ENCODE measurements around the gene CEP41.

The CEP41 gene

GRCh38 chr7:130468612-130469011, 27.8 kb upstream of the CEP41 start:
- H3K9me2 ChIP-seq (replicated peaks; ENCODE audit: insufficient read depth, low read length): no peaks in the 10 kb centered on the region
- no peaks in the 10 kb centered on the region for H3K27me3 ChIP-seq (replicated peaks; ENCODE audit: insufficient read depth, low read length)
- no peaks in the 10 kb centered on the region for H3K9me3 ChIP-seq (replicated peaks; ENCODE audit: insufficient read depth, low read length)
- no peak overlapping the region for H2AFZ ChIP-seq (ENCODE audit: low read length)
- H3K79me2 ChIP-seq (ENCODE audit: low read length): no peaks in the 10 kb centered on the region
- H3K27ac ChIP-seq (ENCODE audit: low read length): no peak overlapping the region
- no peak for DNase-seq
- no peak overlapping the region for H3K4me2 ChIP-seq (ENCODE audit: low read depth, low read length)
- no peak overlapping the region for H3K9ac ChIP-seq (ENCODE audit: low read length)
- H3F3A ChIP-seq (ENCODE audit: insufficient read depth, low read length): no peaks in the 10 kb centered on the region
- no peak overlapping the region for H3K4me3 ChIP-seq (ENCODE audit: low read length)
- TF ChIP-seq CTCF (IDR thresholded peaks at IDR 0.05; ENCODE audit: low read length) (no peak), EZH2 (optimal IDR thresholded peaks at IDR 0.05; ENCODE audit: low read depth, low read length) (no peak), EZH2phosphoT487 (IDR thresholded peaks at IDR 0.05; ENCODE audit: low read length) (no peak)
- H4K20me1 ChIP-seq (ENCODE audit: insufficient read depth, low read length): no peaks in the 10 kb centered on the region
- H3K36me3 ChIP-seq (replicated peaks; ENCODE audit: insufficient read depth, low read length): no peaks in the 10 kb centered on the region
- no peaks in the 10 kb centered on the region for H3K4me1 ChIP-seq (ENCODE audit: low read length)

DNA sequence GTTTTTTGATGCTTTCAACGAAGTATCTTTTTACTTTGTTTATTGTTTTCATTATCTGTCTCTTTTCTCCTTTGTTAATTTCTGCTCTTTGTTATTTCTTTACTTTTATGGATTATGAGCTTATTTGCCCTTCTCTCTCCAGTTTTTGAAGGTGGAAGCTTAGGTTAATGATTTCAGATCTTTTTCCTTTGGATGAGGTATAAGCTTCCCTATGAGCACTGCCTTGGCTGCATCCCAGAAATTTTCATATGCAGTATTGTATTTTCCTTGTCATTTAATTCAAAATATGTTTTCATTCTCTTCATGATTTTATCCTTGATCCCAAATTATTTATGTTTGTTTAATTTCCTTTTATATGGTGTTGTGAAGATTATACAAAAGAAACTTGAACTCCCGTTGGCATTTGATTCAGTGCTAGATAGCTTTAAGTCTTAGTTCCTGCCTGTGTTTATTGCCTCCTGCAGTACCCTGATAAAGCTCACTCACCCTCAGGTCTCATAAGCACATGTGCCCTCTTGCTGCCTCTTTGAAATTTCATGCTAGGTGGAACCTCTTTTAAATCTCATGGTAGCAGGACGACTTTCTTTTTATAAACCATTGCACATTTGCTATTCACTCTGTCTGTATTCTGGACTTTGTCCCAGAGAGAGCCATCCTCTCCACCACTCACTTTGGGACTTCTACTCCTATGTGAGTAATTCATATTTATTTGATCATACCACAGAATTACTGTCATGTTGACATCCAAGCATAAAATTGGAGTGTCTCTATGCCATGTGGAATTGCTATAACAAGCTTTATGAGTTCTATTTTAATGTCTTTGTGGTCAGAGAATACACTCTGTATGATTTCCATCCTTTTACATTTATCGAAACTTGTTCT, 23.0 kb upstream of the CEP41 start:
- no peaks in the 10 kb centered on the region for H4K20me1 ChIP-seq (ENCODE audit: insufficient read depth, low read length)
- no peak overlapping the region for H3K9ac ChIP-seq (ENCODE audit: low read length)
- no peaks in the 10 kb centered on the region for H3F3A ChIP-seq (ENCODE audit: insufficient read depth, low read length)
- no peaks in the 10 kb centered on the region for H3K4me1 ChIP-seq (ENCODE audit: low read length)
- no peaks in the 10 kb centered on the region for H3K27me3 ChIP-seq (replicated peaks; ENCODE audit: insufficient read depth, low read length)
- H2AFZ ChIP-seq (ENCODE audit: low read length): no peak overlapping the region
- H3K4me2 ChIP-seq (ENCODE audit: low read depth, low read length): no peak overlapping the region
- DNase-seq: no peak
- H3K9me3 ChIP-seq (replicated peaks; ENCODE audit: insufficient read depth, low read length): no peaks in the 10 kb centered on the region
- no peaks in the 10 kb centered on the region for H3K9me2 ChIP-seq (replicated peaks; ENCODE audit: insufficient read depth, low read length)
- no peak overlapping the region for H3K27ac ChIP-seq (ENCODE audit: low read length)
- H3K79me2 ChIP-seq (ENCODE audit: low read length): no peaks in the 10 kb centered on the region
- no peaks in the 10 kb centered on the region for H3K36me3 ChIP-seq (replicated peaks; ENCODE audit: insufficient read depth, low read length)
- TF ChIP-seq EZH2 (optimal IDR thresholded peaks at IDR 0.05; ENCODE audit: low read depth, low read length): no peak
- TF ChIP-seq CTCF (IDR thresholded peaks at IDR 0.05; ENCODE audit: low read length): no peak
- no peak for TF ChIP-seq EZH2phosphoT487 (IDR thresholded peaks at IDR 0.05; ENCODE audit: low read length)
- no peak overlapping the region for H3K4me3 ChIP-seq (ENCODE audit: low read length)

GRCh38 chr7:130461272-130461671, 20.5 kb upstream of the CEP41 start:
- Histone ChIP-seq H3F3A (ENCODE audit: insufficient read depth, low read length) (no peaks in the 10 kb centered on the region), H3K27me3 (replicated peaks; ENCODE audit: insufficient read depth, low read length) (no peaks in the 10 kb centered on the region), H3K36me3 (replicated peaks; ENCODE audit: insufficient read depth, low read length) (no peaks in the 10 kb centered on the region), H2AFZ (ENCODE audit: low read length) (no peak overlapping the region), H3K79me2 (ENCODE audit: low read length) (no peaks in the 10 kb centered on the region), H4K20me1 (ENCODE audit: insufficient read depth, low read length) (no peaks in the 10 kb centered on the region), H3K9me3 (replicated peaks; ENCODE audit: insufficient read depth, low read length) (no peaks in the 10 kb centered on the region), H3K27ac (ENCODE audit: low read length) (no peak overlapping the region), H3K9ac (ENCODE audit: low read length) (no peak overlapping the region), H3K4me3 (ENCODE audit: low read length) (no peak overlapping the region), H3K9me2 (replicated peaks; ENCODE audit: insufficient read depth, low read length) (no peaks in the 10 kb centered on the region), H3K4me2 (ENCODE audit: low read depth, low read length) (no peak overlapping the region), H3K4me1 (ENCODE audit: low read length) (peaks cover 6% of the 10 kb centered on the region; the same call in 1 of the 2 replicates)
- no peak for DNase-seq
- TF ChIP-seq CTCF (IDR thresholded peaks at IDR 0.05; ENCODE audit: low read length): no peak
- no peak for TF ChIP-seq EZH2 (optimal IDR thresholded peaks at IDR 0.05; ENCODE audit: low read depth, low read length)
- no peak for TF ChIP-seq EZH2phosphoT487 (IDR thresholded peaks at IDR 0.05; ENCODE audit: low read length)
